DND-41 (cell line): Measurements from ENCODE around the gene NKAIN4.

Experiments
- ATAC-seq: fragments of 200-7000 bp; cut with Tn5 transposase; 3 replicates; pipeline ENCODE4 v1.9.1; 2021; ENCODE audit warnings: low read depth; ENCODE audit not compliant: insufficient read depth
- DNase-seq: peaks from one replicate; pipeline ENCODE4 v3.0.0-alpha.2; 2020
- H2AFZ ChIP-seq: 2 replicates; pipeline ENCODE4 v1.6.0; 2012; ENCODE audit warnings: low read depth, low read length
- H3K27ac ChIP-seq: 2 replicates; pipeline ENCODE4 v1.5.1; 2012; ENCODE audit warnings: low read length, inconsistent platforms
- H3K27me3 ChIP-seq: fragments of 200-600 bp; sonication (generic); 2 replicates; pipeline ENCODE4 v1.6.0; 2012; ENCODE audit warnings: low read length, mild to moderate bottlenecking, inconsistent platforms; ENCODE audit not compliant: insufficient read depth, poor library complexity
- H3K36me3 ChIP-seq: 2 replicates; pipeline ENCODE4 v1.5.1; 2012; ENCODE audit warnings: low read length, inconsistent platforms; ENCODE audit not compliant: insufficient read depth
- H3K4me1 ChIP-seq: 2 replicates; pipeline ENCODE4 v1.5.1; 2012; ENCODE audit warnings: mild to moderate bottlenecking, low read length; ENCODE audit not compliant: insufficient read depth
- H3K4me2 ChIP-seq: 2 replicates; pipeline ENCODE4 v1.6.0; 2012; ENCODE audit warnings: mild to moderate bottlenecking, moderate library complexity, low read length, inconsistent platforms; ENCODE audit not compliant: insufficient read depth
- H3K4me3 ChIP-seq, 2 experiments: fragments of 200-600 bp in 1 of 2; shearing (Covaris generic) in 1 of 2; 2 replicates each; pipeline ENCODE4 v1.5.1; 2012 to 2016; ENCODE audit warnings: inconsistent platforms in 2 of 2, low read length in 2 of 2, mild to moderate bottlenecking in 2 of 2, low read depth in 1 of 2, moderate library complexity in 1 of 2
- H3K79me2 ChIP-seq: 2 replicates; pipeline ENCODE4 v1.6.0; 2012; ENCODE audit warnings: low read length, inconsistent platforms; ENCODE audit not compliant: insufficient read depth
- H3K9ac ChIP-seq: 2 replicates; pipeline ENCODE4 v1.6.0; 2012; ENCODE audit warnings: low read depth, mild to moderate bottlenecking, inconsistent platforms, low read length, moderate library complexity
- H3K9me3 ChIP-seq: 2 replicates; pipeline ENCODE4 v1.5.1; 2012; ENCODE audit warnings: low read length, moderate library complexity, mild to moderate bottlenecking, inconsistent platforms; ENCODE audit not compliant: insufficient read depth, severe bottlenecking
- H4K20me1 ChIP-seq: 2 replicates; pipeline ENCODE4 v1.6.0; 2012; ENCODE audit warnings: low read length; ENCODE audit not compliant: insufficient read depth
- EZH2 ChIP-seq: IDR thresholded peaks from 3 replicates; pipeline ENCODE4 v1.6.1; 2012; ENCODE audit warnings: borderline replicate concordance, low read depth, mild to moderate bottlenecking, moderate library complexity, low read length, inconsistent platforms; ENCODE audit not compliant: severe bottlenecking
- TF ChIP-seq, protein P1 (sequence below): IDR thresholded peaks from 2 replicates; pipeline ENCODE4 v1.5.1; 2012; ENCODE audit warnings: borderline replicate concordance, low read length, moderate library complexity, mild to moderate bottlenecking; ENCODE audit not compliant: poor library complexity, severe bottlenecking; ENCODE audit errors: extremely low read depth

The NKAIN4 gene

GRCh38 chr20:63281742-63282665, 27.7 kb upstream of the NKAIN4 start:
- Histone ChIP-seq H3K27ac (no peak overlapping the region), H3K36me3 (peaks cover 90% of the 10 kb centered on the region)
- no peak for DNase-seq

DNA sequence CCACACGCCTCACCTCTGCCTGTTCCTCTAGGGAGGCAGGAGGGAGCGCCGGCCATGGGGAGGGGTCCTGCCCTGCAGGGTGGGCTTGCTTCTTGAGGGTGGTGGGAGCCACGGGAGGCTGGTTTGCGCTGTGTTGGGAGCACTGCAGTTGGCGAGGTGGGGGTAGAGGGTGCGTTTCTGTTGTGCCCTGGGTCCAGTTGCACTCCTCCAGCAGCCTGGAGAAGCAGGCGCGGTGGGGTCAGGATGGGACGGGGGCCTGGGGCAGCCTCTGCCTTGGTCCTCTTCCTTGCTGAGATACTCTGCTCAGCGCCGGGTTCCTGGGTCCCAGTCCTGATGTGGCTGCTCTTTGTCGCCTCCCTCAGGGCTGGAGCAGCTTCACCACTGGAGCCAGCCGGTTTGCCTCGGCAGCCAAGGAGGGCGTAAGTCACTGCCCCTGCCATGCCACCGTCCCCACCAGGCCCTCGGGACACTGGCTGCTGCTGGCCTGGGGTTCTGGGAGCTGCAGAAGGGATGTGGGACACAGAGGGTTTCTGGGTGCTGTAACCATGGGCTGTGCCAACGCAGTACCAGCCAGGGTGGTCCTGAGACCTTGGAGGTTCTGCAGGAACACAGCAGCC, 26.8 kb upstream of the NKAIN4 start:
- peaks cover 91% of the 10 kb centered on the region for H3K36me3 ChIP-seq
- no peak for DNase-seq

More at GRCh38 chr20:63281742-63282665, 27.7 kb upstream of the NKAIN4 start:
- Histone ChIP-seq H2AFZ (no peak overlapping the region), H3K79me2 (peaks cover 22% of the 10 kb centered on the region), H3K27me3 (no peaks in the 10 kb centered on the region), H3K4me1 (peaks cover 32% of the 10 kb centered on the region), H3K9ac (no peak overlapping the region), H3K4me3 (no peak overlapping the region), H3K9me3 (no peaks in the 10 kb centered on the region), H3K4me2 (no peak overlapping the region), H4K20me1 (peaks cover 18% of the 10 kb centered on the region)
- no peak for TF ChIP-seq EZH2
- TF ChIP-seq, protein P1, sequence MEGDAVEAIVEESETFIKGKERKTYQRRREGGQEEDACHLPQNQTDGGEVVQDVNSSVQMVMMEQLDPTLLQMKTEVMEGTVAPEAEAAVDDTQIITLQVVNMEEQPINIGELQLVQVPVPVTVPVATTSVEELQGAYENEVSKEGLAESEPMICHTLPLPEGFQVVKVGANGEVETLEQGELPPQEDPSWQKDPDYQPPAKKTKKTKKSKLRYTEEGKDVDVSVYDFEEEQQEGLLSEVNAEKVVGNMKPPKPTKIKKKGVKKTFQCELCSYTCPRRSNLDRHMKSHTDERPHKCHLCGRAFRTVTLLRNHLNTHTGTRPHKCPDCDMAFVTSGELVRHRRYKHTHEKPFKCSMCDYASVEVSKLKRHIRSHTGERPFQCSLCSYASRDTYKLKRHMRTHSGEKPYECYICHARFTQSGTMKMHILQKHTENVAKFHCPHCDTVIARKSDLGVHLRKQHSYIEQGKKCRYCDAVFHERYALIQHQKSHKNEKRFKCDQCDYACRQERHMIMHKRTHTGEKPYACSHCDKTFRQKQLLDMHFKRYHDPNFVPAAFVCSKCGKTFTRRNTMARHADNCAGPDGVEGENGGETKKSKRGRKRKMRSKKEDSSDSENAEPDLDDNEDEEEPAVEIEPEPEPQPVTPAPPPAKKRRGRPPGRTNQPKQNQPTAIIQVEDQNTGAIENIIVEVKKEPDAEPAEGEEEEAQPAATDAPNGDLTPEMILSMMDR: no peak
- ATAC-seq: no peak

DNA sequence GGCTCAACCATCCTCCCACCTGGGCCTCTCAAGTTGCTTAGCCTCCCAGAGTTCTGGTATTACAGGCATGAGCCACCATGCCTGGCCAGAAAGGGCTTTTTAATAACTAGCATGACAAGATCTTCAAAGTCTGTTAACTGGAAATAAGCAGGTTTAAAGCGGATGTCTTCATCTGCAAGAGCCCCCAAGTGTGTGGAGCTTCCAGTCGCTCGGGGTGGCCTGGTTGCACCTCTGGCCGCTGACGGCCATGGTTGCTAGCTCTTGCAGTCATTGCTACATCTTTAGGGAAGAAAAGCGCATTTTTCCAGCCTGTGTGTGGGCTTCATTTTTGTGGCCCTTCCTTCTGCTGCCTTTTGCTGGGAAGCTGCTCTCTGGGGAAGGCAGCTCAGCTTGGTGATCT, 26.1 kb upstream of the NKAIN4 start:
- Histone ChIP-seq H3K4me3 (no peak overlapping the region), H3K9me3 (no peaks in the 10 kb centered on the region), H2AFZ (no peak overlapping the region), H3K79me2 (peaks cover 32% of the 10 kb centered on the region), H3K36me3 (peaks cover 91% of the 10 kb centered on the region), H4K20me1 (peaks cover 34% of the 10 kb centered on the region), H3K4me1 (peaks cover 28% of the 10 kb centered on the region), H3K27ac (no peak overlapping the region), H3K9ac (no peak overlapping the region; the same call in 1 of the 2 replicates), H3K27me3 (no peaks in the 10 kb centered on the region), H3K4me2 (no peak overlapping the region)
- TF ChIP-seq, protein P1: no peak
- TF ChIP-seq EZH2: no peak
- no peak for DNase-seq
- ATAC-seq: no peak

More for the DNA sequence above, 26.8 kb upstream of the NKAIN4 start:
- H3K79me2 ChIP-seq: peaks cover 31% of the 10 kb centered on the region
- peaks cover 32% of the 10 kb centered on the region for H3K4me1 ChIP-seq
- no peak overlapping the region for H3K4me2 ChIP-seq
- H3K9ac ChIP-seq: no peak overlapping the region
- H3K9me3 ChIP-seq: no peaks in the 10 kb centered on the region
- H3K27me3 ChIP-seq: no peaks in the 10 kb centered on the region
- no peak overlapping the region for H3K27ac ChIP-seq
- no peak overlapping the region for H2AFZ ChIP-seq
- TF ChIP-seq, protein P1: peak; percentile 63
- TF ChIP-seq EZH2: no peak
- no peak for ATAC-seq
- peaks cover 27% of the 10 kb centered on the region for H4K20me1 ChIP-seq
- H3K4me3 ChIP-seq: no peak overlapping the region
